GM23338 (cell line): Measurements from ENCODE around the gene PGAM1. TPM values are rescaled to one million over a fixed set of nuclear protein-coding genes. Genes with fewer than 3 reads are reported as not detected.

Source experiments
- ATAC-seq: fragments of 200-7000 bp; cut with Tn5 transposase; 3 replicates; pipeline ENCODE4 v1.9.1; 2020
- DNase-seq: peaks from one replicate; pipeline ENCODE4 v3.0.0-alpha.2; 2015; ENCODE audit warnings: low spot score
- H2AFZ ChIP-seq: fragments of 200-600 bp; sonication (generic); 2 replicates; pipeline ENCODE4 v1.8.0; 2016; ENCODE audit warnings: antibody characterized with exemption, mild to moderate bottlenecking, moderate library complexity
- H3F3A ChIP-seq: fragments of 200-600 bp; sonication (generic); replicated peaks from 2 replicates; pipeline ENCODE4 v1.8.0; 2017; ENCODE audit warnings: antibody characterized with exemption, mixed run types, low read depth
- H3K27ac ChIP-seq: fragments of 200-600 bp; sonication (generic); 2 replicates; pipeline ENCODE4 v1.6.1; 2016; ENCODE audit warnings: low read depth
- H3K27me3 ChIP-seq: fragments of 200-600 bp; sonication (generic); 2 replicates; pipeline ENCODE4 v1.8.0; 2016; ENCODE audit warnings: mild to moderate bottlenecking, mixed run types, moderate library complexity; ENCODE audit not compliant: insufficient read depth
- H3K36me3 ChIP-seq: fragments of 200-600 bp; sonication (generic); 2 replicates; pipeline ENCODE4 v1.8.0; 2016; ENCODE audit warnings: mild to moderate bottlenecking; ENCODE audit not compliant: insufficient read depth
- H3K4me1 ChIP-seq: fragments of 200-600 bp; sonication (generic); 2 replicates; pipeline ENCODE4 v1.8.0; 2016; ENCODE audit warnings: mild to moderate bottlenecking, moderate library complexity; ENCODE audit not compliant: insufficient read depth
- H3K4me2 ChIP-seq: fragments of 200-600 bp; sonication (generic); 2 replicates; pipeline ENCODE4 v1.7.1; 2017; ENCODE audit warnings: mixed run types
- H3K4me3 ChIP-seq: fragments of 200-600 bp; sonication (generic); 2 replicates; pipeline ENCODE4 v1.6.1; 2016; ENCODE audit warnings: mixed run types
- H3K79me2 ChIP-seq: fragments of 200-600 bp; sonication (generic); replicated peaks from 2 replicates; pipeline ENCODE4 v1.8.0; 2017; ENCODE audit warnings: mild to moderate bottlenecking; ENCODE audit not compliant: insufficient read depth
- H3K9me2 ChIP-seq: fragments of 200-600 bp; sonication (generic); 2 replicates; pipeline ENCODE4 v1.8.0; 2017; ENCODE audit not compliant: insufficient read depth
- H4K20me1 ChIP-seq: fragments of 200-600 bp; sonication (generic); replicated peaks from 2 replicates; pipeline ENCODE4 v1.8.0; 2017; ENCODE audit warnings: mild to moderate bottlenecking; ENCODE audit not compliant: insufficient read depth
- H3K27ac Mint-ChIP-seq: 2 replicates; pipeline ENCODE4 v1.8.0; 2020; ENCODE audit warnings: inconsistent platforms, mild to moderate bottlenecking, moderate library complexity, mixed read lengths
- H3K27me3 Mint-ChIP-seq: 3 replicates; pipeline ENCODE4 v1.8.0; 2022; ENCODE audit warnings: low read depth, mild to moderate bottlenecking, moderate library complexity, mixed read lengths, inconsistent platforms; ENCODE audit not compliant: insufficient read depth, poor library complexity
- H3K36me3 Mint-ChIP-seq: 3 replicates; pipeline ENCODE4 v1.8.0; 2021; ENCODE audit warnings: low read depth, mild to moderate bottlenecking, inconsistent platforms, moderate library complexity, mixed read lengths
- H3K4me1 Mint-ChIP-seq: 3 replicates; pipeline ENCODE4 v1.8.0; 2020; ENCODE audit warnings: mild to moderate bottlenecking, inconsistent platforms, mixed read lengths
- H3K4me3 Mint-ChIP-seq: 3 replicates; pipeline ENCODE4 v1.8.0; 2021; ENCODE audit warnings: moderate library complexity, mild to moderate bottlenecking, inconsistent platforms, mixed read lengths
- H3K9me3 Mint-ChIP-seq: 3 replicates; pipeline ENCODE4 v1.8.0; 2020; ENCODE audit warnings: moderate library complexity, mild to moderate bottlenecking, inconsistent platforms, mixed read lengths
- EZH2 ChIP-seq: fragments of 200-600 bp; sonication (generic); IDR thresholded peaks from one replicate; pipeline ENCODE4 v1.8.0; 2017; ENCODE audit warnings: antibody characterized with exemption, mild to moderate bottlenecking, low read depth; ENCODE audit not compliant: unreplicated experiment
- EZH2phosphoT487 ChIP-seq: fragments of 200-600 bp; sonication (generic); IDR thresholded peaks from one replicate; pipeline ENCODE4 v1.8.1; 2018; ENCODE audit warnings: antibody characterized with exemption; ENCODE audit not compliant: unreplicated experiment
- JUNB ChIP-seq: IDR thresholded peaks from one replicate; pipeline ENCODE4 v1.6.1; 2016; ENCODE audit warnings: antibody characterized with exemption; ENCODE audit not compliant: unreplicated experiment
- POLR2AphosphoS5 ChIP-seq: IDR thresholded peaks from 2 replicates; pipeline ENCODE4 v1.6.1; 2016; ENCODE audit warnings: antibody characterized with exemption, low read depth
- STAT1 ChIP-seq: IDR thresholded peaks from one replicate; pipeline ENCODE4 v1.6.1; 2016; ENCODE audit warnings: antibody characterized with exemption; ENCODE audit not compliant: unreplicated experiment
- ZNF114 ChIP-seq: fragments of 250-450 bp; sonication (Bioruptor Pico); IDR thresholded peaks from 2 replicates; pipeline ENCODE4 v1.5.0; 2020; ENCODE audit warnings: mild to moderate bottlenecking, moderate library complexity
- polyA plus RNA-seq: library from polyadenylated mRNA; unstranded; fragments of >200 nt; fragmentation: Nextera tagmentation; extraction: Ambion mirVana; gene quantifications from 2 replicates; pipeline ENCODE4 v1.2.1, GENCODE V29; 2016
- total RNA-seq: library from RNA; depleted of rRNA; stranded (reverse); fragments of >200 nt; shearing (Covaris generic); gene quantifications from 2 replicates; pipeline ENCODE4 v1.2.3, GENCODE V29; 2014
- TF ChIP-seq, protein P1 (sequence below): IDR thresholded peaks from 2 replicates; pipeline ENCODE4 v1.6.1; 2016; ENCODE audit warnings: antibody characterized with exemption
- TF ChIP-seq, protein P2 (sequence below): fragments of 250-450 bp; sonication (Bioruptor Pico); IDR thresholded peaks from 2 replicates; pipeline ENCODE4 v1.5.0; 2020; ENCODE audit warnings: mild to moderate bottlenecking, moderate library complexity

PGAM1 gene
- total and polyA plus RNA-seq, 2 experiments from 2014 or later, result 497 to 930 TPM

DNA sequence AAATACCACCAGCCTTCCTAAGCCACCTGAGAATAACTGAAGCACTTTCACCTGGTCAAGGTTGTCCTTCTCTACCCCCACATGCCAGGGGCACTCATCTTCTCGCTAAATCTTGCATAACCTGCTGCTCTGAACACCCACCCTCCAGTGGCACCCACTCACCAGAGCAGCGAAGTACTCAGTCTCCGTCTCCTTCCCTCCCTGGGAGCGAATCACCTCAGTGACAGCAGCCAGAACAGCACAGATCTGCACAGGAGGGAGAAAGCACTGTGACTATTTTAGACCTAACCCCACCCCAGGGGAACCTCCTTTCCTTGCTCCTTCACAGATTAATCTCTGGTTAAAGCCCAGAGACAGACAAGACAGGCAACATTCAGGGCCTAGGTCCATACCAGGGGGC is 29.9 kb upstream of the PGAM1 start:
- H3K36me3 Mint-ChIP-seq, result peaks cover 49% of the 10 kb centered on the region
- no peaks in the 10 kb centered on the region for H3K9me3 Mint-ChIP-seq
- no peak overlapping the region for H3K27ac Mint-ChIP-seq
- H3K4me3 Mint-ChIP-seq, result no peak overlapping the region
- peaks cover 3% of the 10 kb centered on the region for H3K27me3 Mint-ChIP-seq
- H2AFZ ChIP-seq, result no peak overlapping the region
- DNase-seq (no peak), ATAC-seq (no peak)
- peaks cover 8% of the 10 kb centered on the region; the same call in 1 of the 2 replicates for H3K4me1 ChIP-seq
- no peaks in the 10 kb centered on the region for H3K27me3 ChIP-seq
- no peak overlapping the region for H3K27ac ChIP-seq
- TF ChIP-seq EZH2, result no peak
- no peak for TF ChIP-seq STAT1
- TF ChIP-seq, protein P1, sequence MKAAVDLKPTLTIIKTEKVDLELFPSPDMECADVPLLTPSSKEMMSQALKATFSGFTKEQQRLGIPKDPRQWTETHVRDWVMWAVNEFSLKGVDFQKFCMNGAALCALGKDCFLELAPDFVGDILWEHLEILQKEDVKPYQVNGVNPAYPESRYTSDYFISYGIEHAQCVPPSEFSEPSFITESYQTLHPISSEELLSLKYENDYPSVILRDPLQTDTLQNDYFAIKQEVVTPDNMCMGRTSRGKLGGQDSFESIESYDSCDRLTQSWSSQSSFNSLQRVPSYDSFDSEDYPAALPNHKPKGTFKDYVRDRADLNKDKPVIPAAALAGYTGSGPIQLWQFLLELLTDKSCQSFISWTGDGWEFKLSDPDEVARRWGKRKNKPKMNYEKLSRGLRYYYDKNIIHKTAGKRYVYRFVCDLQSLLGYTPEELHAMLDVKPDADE, result no peak
- no peak for TF ChIP-seq EZH2phosphoT487
- TF ChIP-seq, protein P2, sequence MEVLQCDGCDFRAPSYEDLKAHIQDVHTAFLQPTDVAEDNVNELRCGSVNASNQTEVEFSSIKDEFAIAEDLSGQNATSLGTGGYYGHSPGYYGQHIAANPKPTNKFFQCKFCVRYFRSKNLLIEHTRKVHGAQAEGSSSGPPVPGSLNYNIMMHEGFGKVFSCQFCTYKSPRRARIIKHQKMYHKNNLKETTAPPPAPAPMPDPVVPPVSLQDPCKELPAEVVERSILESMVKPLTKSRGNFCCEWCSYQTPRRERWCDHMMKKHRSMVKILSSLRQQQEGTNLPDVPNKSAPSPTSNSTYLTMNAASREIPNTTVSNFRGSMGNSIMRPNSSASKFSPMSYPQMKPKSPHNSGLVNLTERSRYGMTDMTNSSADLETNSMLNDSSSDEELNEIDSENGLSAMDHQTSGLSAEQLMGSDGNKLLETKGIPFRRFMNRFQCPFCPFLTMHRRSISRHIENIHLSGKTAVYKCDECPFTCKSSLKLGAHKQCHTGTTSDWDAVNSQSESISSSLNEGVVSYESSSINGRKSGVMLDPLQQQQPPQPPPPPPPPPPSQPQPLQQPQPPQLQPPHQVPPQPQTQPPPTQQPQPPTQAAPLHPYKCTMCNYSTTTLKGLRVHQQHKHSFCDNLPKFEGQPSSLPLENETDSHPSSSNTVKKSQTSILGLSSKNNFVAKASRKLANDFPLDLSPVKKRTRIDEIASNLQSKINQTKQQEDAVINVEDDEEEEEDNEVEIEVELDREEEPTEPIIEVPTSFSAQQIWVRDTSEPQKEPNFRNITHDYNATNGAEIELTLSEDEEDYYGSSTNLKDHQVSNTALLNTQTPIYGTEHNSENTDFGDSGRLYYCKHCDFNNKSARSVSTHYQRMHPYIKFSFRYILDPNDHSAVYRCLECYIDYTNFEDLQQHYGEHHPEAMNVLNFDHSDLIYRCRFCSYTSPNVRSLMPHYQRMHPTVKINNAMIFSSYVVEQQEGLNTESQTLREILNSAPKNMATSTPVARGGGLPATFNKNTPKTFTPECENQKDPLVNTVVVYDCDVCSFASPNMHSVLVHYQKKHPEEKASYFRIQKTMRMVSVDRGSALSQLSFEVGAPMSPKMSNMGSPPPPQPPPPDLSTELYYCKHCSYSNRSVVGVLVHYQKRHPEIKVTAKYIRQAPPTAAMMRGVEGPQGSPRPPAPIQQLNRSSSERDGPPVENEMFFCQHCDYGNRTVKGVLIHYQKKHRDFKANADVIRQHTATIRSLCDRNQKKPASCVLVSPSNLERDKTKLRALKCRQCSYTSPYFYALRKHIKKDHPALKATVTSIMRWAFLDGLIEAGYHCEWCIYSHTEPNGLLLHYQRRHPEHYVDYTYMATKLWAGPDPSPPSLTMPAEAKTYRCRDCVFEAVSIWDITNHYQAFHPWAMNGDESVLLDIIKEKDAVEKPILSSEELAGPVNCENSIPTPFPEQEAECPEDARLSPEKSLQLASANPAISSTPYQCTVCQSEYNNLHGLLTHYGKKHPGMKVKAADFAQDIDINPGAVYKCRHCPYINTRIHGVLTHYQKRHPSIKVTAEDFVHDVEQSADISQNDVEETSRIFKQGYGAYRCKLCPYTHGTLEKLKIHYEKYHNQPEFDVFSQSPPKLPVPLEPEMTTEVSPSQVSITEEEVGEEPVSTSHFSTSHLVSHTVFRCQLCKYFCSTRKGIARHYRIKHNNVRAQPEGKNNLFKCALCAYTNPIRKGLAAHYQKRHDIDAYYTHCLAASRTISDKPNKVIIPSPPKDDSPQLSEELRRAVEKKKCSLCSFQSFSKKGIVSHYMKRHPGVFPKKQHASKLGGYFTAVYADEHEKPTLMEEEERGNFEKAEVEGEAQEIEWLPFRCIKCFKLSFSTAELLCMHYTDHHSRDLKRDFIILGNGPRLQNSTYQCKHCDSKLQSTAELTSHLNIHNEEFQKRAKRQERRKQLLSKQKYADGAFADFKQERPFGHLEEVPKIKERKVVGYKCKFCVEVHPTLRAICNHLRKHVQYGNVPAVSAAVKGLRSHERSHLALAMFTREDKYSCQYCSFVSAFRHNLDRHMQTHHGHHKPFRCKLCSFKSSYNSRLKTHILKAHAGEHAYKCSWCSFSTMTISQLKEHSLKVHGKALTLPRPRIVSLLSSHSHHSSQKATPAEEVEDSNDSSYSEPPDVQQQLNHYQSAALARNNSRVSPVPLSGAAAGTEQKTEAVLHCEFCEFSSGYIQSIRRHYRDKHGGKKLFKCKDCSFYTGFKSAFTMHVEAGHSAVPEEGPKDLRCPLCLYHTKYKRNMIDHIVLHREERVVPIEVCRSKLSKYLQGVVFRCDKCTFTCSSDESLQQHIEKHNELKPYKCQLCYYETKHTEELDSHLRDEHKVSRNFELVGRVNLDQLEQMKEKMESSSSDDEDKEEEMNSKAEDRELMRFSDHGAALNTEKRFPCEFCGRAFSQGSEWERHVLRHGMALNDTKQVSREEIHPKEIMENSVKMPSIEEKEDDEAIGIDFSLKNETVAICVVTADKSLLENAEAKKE (CRISPR knock-in tag), result no peak
- no peak for TF ChIP-seq JUNB
- TF ChIP-seq ZNF114, result no peak
- no peak for TF ChIP-seq POLR2AphosphoS5
- H3K4me2 ChIP-seq, result no peak overlapping the region
- no peaks in the 10 kb centered on the region; the same call in 1 of the 2 replicates for H3F3A ChIP-seq
- peaks cover 9% of the 10 kb centered on the region for H4K20me1 ChIP-seq
- no peaks in the 10 kb centered on the region for H3K9me2 ChIP-seq
- H3K79me2 ChIP-seq, result peaks cover 23% of the 10 kb centered on the region
- H3K36me3 ChIP-seq, result peaks cover 56% of the 10 kb centered on the region
- H3K4me1 Mint-ChIP-seq, result peaks cover 5% of the 10 kb centered on the region; the same call in 2 of the 3 replicates
- H3K4me3 ChIP-seq, result no peak overlapping the region
